Pancreas (tissue), 10 donors: Measurements from ENCODE around the gene INHBE. TPM values are rescaled to one million over a fixed set of nuclear protein-coding genes. Genes with fewer than 3 reads are reported as not detected.
"Not testable (repeated sequence)": the region's sequence is repeated elsewhere in the genome, so short reads cannot be mapped to it uniquely, and the experiment has no call there.

Source experiments
- ATAC-seq, 4 donors: fragments of 200-7000 bp; cut with Tn5 transposase; one replicate each; pipeline versions ENCODE4 v1.8.0 to v1.9.1; 2020; ENCODE audit warnings: mild to moderate bottlenecking in 4 of 4, moderate library complexity in 4 of 4
- DNase-seq, 6 donors: peaks; one replicate each; pipeline ENCODE4 v3.0.0-alpha.2; 2020
- FAIRE-seq: peaks from 2 replicates; lab custom pipeline; 2012; peaks lifted over from hg19 to GRCh38; lab: Jason Lieb, UNC
- H3K27ac ChIP-seq, 4 donors: fragments of 200-600 bp; sonication (generic); 1 replicate in 3 of 4; 2 replicates in 1 of 4; pipeline versions ENCODE4 v1.5.0 to v1.8.0; 2020
- H3K27me3 ChIP-seq, 4 donors: fragments of 200-600 bp; one replicate each; pipeline ENCODE4 v1.8.0; 2021
- H3K36me3 ChIP-seq, 3 donors: fragments of 200-600 bp; sonication (generic) in 1 of 3; one replicate each; pipeline versions ENCODE4 v1.5.0 to v1.8.0; 2020 to 2021
- H3K4me1 ChIP-seq, 3 donors: fragments of 200-600 bp; one replicate each; pipeline ENCODE4 v1.8.0; 2021
- H3K4me3 ChIP-seq, 4 donors: fragments of 200-600 bp; sonication (generic) in 2 of 4; one replicate each; pipeline versions ENCODE4 v1.5.0 to v1.8.0; 2020 to 2021
- H3K9me3 ChIP-seq, 4 donors: fragments of 200-600 bp; one replicate each; pipeline ENCODE4 v1.8.0; 2021
- CTCF ChIP-seq, 4 donors: fragments of 200-600 bp; sonication (generic) in 3 of 4; IDR thresholded peaks; one replicate each; pipeline versions ENCODE4 v1.5.0 to v1.8.0; 2021; ENCODE audit warnings: antibody characterized with exemption in 4 of 4
- WGBS, 2 donors: extraction: QIAGEN DNeasy Blood & Tissue Kit; methylation state at CpG; one replicate each; pipeline ENCODE4 v1.1.7; 2013; 5-methylcytosine and 5-hydroxymethylcytosine counted together
- intact Hi-C, 3 donors: fragments of 100-400 bp; cut with DNase I; formaldehyde crosslinking; loops; one replicate each; pipeline versions ENCODE4 v1.11.1 to v1.14.2; 2022
- polyA plus RNA-seq, 2 donors: library from polyadenylated mRNA; stranded (reverse); fragments of 200-250 nt; gene quantifications; one replicate each; pipeline ENCODE4 v1.2.3, GENCODE V29; 2013
- total RNA-seq, 6 donors: library from RNA; stranded (reverse); fragmentation: NEBNext Ultra II Directional in 4 of 6; extraction: Animal tissue kit (Norgen Biotek cat#: 25700) in 4 of 6; gene quantifications; one replicate each; pipeline versions ENCODE4 v1.2.1 to v1.2.4, GENCODE V29; 2021 to 2023
- donor health status: healthy with polysubstance abuse.
- donor health status: DM: no; HTN: no; CAD: no; lungs with moderate emphysema.
- donor health status: DM: no; HTN: no; CAD: no.
- donor health status: control.
- donor health status: control.
- donor health status: Bipolar disorder and iron deficiency.
- donor health status: DM: yes; HTN: yes; CAD: no.
- donor health status: DM: no; HTN: no; CAD: no.
- donor health status: DM: no; HTN: no; CAD: no.
- donor health status: DM: yes; HTN: yes; CAD: no.

INHBE gene
- total and polyA plus RNA-seq, 8 donors, result 0.05 to 17.8 (median 0.24) TPM; not detected in 5

GRCh38 chr12:57441846-57442427 is 13.2 kb upstream of the INHBE start:
- WGBS, 2 donors, result 45 to 95% methylated on average over 1 of the region's 1 CpG
- FAIRE-seq (no peak), ATAC-seq (no peak), DNase-seq (no peak)
- no peaks in the 10 kb centered on the region for H3K36me3 ChIP-seq
- no peak for TF ChIP-seq CTCF (IDR thresholded peaks at IDR 0.05)
- no peaks in the 10 kb centered on the region for H3K27me3 ChIP-seq
- no peaks in the 10 kb centered on the region for H3K4me1 ChIP-seq
- no peaks in the 10 kb centered on the region for H3K9me3 ChIP-seq
- intact Hi-C loops, result no loop called here
- H3K27ac ChIP-seq, result no peak overlapping the region
- no peak overlapping the region for H3K4me3 ChIP-seq

- intact Hi-C loops, H3K27me3 ChIP-seq, H3K27ac ChIP-seq, DNase-seq, ATAC-seq, FAIRE-seq, H3K4me1 ChIP-seq, H3K4me3 ChIP-seq, H3K9me3 ChIP-seq, H3K36me3 ChIP-seq: not testable (repeated sequence)
- WGBS, 2 donors, result 68 to 73% methylated on average over 6 of the region's 6 CpGs
These were observed 10.8 kb upstream of the INHBE start for GRCh38 chr12:57444337-57444736.

GRCh38 chr12:57444744-57445143 is 10.4 kb upstream of the INHBE start:
- no peaks in the 10 kb centered on the region for H3K27me3 ChIP-seq
- no peak for TF ChIP-seq CTCF (IDR thresholded peaks at IDR 0.05)
- H3K36me3 ChIP-seq, result no peaks in the 10 kb centered on the region
- no peaks in the 10 kb centered on the region for H3K9me3 ChIP-seq
- no peak overlapping the region for H3K4me3 ChIP-seq
- DNase-seq (no peak), ATAC-seq (no peak), FAIRE-seq (no peak)
- H3K27ac ChIP-seq, result no peak overlapping the region
- H3K4me1 ChIP-seq, result no peaks in the 10 kb centered on the region
- 72 to 77% methylated on average over 5 of the region's 5 CpGs for WGBS, 2 donors
- intact Hi-C loops, result no loop called here

- no peak overlapping the region for H3K27ac ChIP-seq
- ATAC-seq (no peak), FAIRE-seq (no peak), DNase-seq (no peak)
- intact Hi-C loops, result no loop called here
- 89 to 96% methylated on average over 6 of the region's 6 CpGs for WGBS, 2 donors
- H3K9me3 ChIP-seq, result no peaks in the 10 kb centered on the region
- no peak overlapping the region for H3K4me3 ChIP-seq
- H3K4me1 ChIP-seq, result no peaks in the 10 kb centered on the region
- no peaks in the 10 kb centered on the region for H3K36me3 ChIP-seq
- H3K27me3 ChIP-seq, result no peaks in the 10 kb centered on the region
- TF ChIP-seq CTCF (IDR thresholded peaks at IDR 0.05), result no peak
These were observed 8.7 kb upstream of the INHBE start for GRCh38 chr12:57446292-57446960.

GRCh38 chr12:57448669-57449068 is 6.4 kb upstream of the INHBE start:
- ATAC-seq (no peak), DNase-seq (no peak), FAIRE-seq (no peak)
- Histone ChIP-seq H3K27ac (no peak overlapping the region), H3K9me3 (no peaks in the 10 kb centered on the region), H3K4me1 (no peaks in the 10 kb centered on the region), H3K4me3 (no peak overlapping the region), H3K27me3 (no peaks in the 10 kb centered on the region), H3K36me3 (no peaks in the 10 kb centered on the region)
- 71 to 79% methylated on average over 2 of the region's 2 CpGs for WGBS, 2 donors
- intact Hi-C loops, result no loop called here
- no peak for TF ChIP-seq CTCF (IDR thresholded peaks at IDR 0.05)
